H1 (cell line): ENCODE data around the gene PABPC1L. TPM values are rescaled to one million over a fixed set of nuclear protein-coding genes. Genes with fewer than 3 reads are reported as not detected.

Experiments
- BACH1 ChIP-seq: IDR thresholded peaks from 2 replicates; pipeline ENCODE4 v1.6.1; 2012; ENCODE audit warnings: low read length, improper control_type of control experiment
- EGR1 ChIP-seq: IDR thresholded peaks from 2 replicates; pipeline ENCODE4 v1.6.1; 2011; ENCODE audit warnings: low read depth, low read length, borderline replicate concordance
- EZH2 ChIP-seq: fragments of 200-600 bp; sonication (generic); IDR thresholded peaks from 2 replicates; pipeline ENCODE4 v1.7.1; 2012; ENCODE audit warnings: low read depth, mild to moderate bottlenecking, moderate library complexity, low read length, inconsistent platforms; ENCODE audit not compliant: severe bottlenecking
- KDM4A ChIP-seq: IDR thresholded peaks from one replicate; pipeline ENCODE4 v1.7.1; 2012; ENCODE audit warnings: low read depth, mild to moderate bottlenecking, moderate library complexity, low read length, inconsistent platforms; ENCODE audit not compliant: severe bottlenecking
- MAX ChIP-seq: IDR thresholded peaks from 2 replicates; pipeline ENCODE4 v1.6.1; 2012; ENCODE audit warnings: inconsistent platforms
- POLR2AphosphoS5 ChIP-seq: IDR thresholded peaks from 2 replicates; pipeline ENCODE4 v1.6.1; 2011; ENCODE audit warnings: low read depth, low read length
- POU5F1 ChIP-seq: IDR thresholded peaks from 2 replicates; pipeline ENCODE4 v1.6.1; 2011; ENCODE audit warnings: low read depth, mild to moderate bottlenecking, low read length, moderate library complexity
- RBBP5 ChIP-seq: IDR thresholded peaks from 2 replicates; pipeline ENCODE4 v1.7.1; 2012; ENCODE audit warnings: low read depth, mild to moderate bottlenecking, inconsistent platforms, low read length, moderate library complexity, borderline replicate concordance
- RNF2 ChIP-seq: fragments of 200-900, 300-1000 bp; sonication (generic); IDR thresholded peaks from 2 replicates; pipeline ENCODE4 v1.7.1; 2016; ENCODE audit warnings: borderline replicate concordance, low read depth, mild to moderate bottlenecking, antibody characterized with exemption, low read length; ENCODE audit not compliant: poor library complexity, severe bottlenecking; ENCODE audit errors: missing control alignments
- SIN3A ChIP-seq, 2 experiments: IDR thresholded peaks in 1 of 2; conservative IDR thresholded peaks in 1 of 2; 2 replicates each; pipeline ENCODE4 v1.6.1; 2011 to 2012; ENCODE audit warnings: low read length in 2 of 2, improper control_type of control experiment in 1 of 2, low read depth in 1 of 2, mild to moderate bottlenecking in 1 of 2
- TAF1 ChIP-seq: IDR thresholded peaks from 2 replicates; pipeline ENCODE4 v1.6.1; 2011; ENCODE audit warnings: mild to moderate bottlenecking, low read depth, low read length
- TCF12 ChIP-seq: IDR thresholded peaks from 2 replicates; pipeline ENCODE4 v1.6.1; 2011; ENCODE audit warnings: low read depth, mild to moderate bottlenecking, low read length
- TEAD4 ChIP-seq: IDR thresholded peaks from 2 replicates; pipeline ENCODE4 v1.6.1; 2012; ENCODE audit warnings: low read depth, low read length, inconsistent platforms, mixed read lengths
- polyA plus RNA-seq, 7 experiments: library from polyadenylated mRNA; depleted of rRNA in 3 of 7; stranded (reverse) in 5 of 7; unstranded in 2 of 7; fragments of >200 nt in 5 of 7; fragments of 200-250 nt in 2 of 7; gene quantifications; 1 replicate in 5 of 7; 2 replicates in 1 of 7; 4 replicates in 1 of 7; pipeline versions ENCODE4 v1.2.1 to v1.2.3, GENCODE V29; 2011 to 2013; ENCODE audit warnings: missing spikeins in 2 of 7, mixed read lengths in 2 of 7
- total RNA-seq: library from RNA; stranded (reverse); fragmentation: NEBNext Ultra II Directional; extraction: Animal tissue kit (Norgen Biotek cat#: 25700); gene quantifications from 2 replicates; pipeline ENCODE4 v1.2.1, GENCODE V29; 2021

Gene PABPC1L
- total and polyA plus RNA-seq, 2 of the 8 experiments (the other 6 are each of a cell fraction or from before 2014, with no cell fraction given) = 61.1 to 108 TPM

DNA sequence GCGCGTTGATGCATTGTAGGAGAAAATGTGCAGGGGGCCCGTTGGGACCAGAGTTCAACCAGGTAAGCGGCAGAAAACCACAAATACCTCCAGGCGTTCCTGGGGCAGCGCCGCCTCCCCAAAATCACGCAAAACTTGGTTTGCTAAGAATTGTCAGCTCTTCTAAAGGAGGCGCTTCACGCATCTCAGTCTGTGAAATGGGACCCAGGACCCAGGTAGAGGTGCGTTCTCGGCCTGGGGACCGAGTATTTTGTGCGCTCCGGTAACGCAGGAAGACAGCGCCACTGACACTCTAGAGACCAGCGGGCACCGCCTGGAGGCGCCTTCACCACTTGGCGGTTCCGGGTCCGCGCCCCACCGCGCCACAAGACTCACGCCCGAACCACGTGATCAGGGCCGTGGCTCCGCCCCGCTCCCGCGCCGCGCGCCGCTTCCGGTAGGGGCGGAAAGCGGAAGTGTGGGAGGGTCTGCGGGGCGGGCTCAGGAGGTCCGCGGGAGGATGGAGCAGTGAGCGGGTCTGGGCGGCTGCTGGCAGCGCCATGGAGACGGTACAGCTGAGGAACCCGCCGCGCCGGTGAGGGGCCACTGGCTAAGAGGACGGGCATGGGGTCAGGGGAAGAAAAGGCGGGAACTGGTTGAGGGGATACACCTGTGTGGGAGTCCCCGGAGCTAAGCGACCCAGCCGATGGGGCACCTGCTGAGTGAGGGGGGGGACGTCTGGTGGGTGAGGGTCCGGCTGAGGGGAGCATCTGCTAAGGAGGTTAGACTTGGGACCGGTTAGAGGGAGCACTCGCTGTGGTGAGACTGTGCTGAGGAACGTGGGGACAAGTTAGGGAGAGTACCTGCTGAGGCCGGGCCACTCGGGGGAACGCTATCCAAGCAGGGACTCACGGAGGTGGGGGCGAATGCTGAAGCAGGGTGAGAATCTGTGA is 56.4 kb downstream of the PABPC1L start, which contains the start of gene STK4 (continued):
- peak; percentile 12 to 94; a peak in 3 of 4 replicates for TF ChIP-seq SIN3A (conservative IDR thresholded peaks at IDR 0.05 in 1 of 2, IDR thresholded peaks at IDR 0.05 in 1 of 2; ENCODE audit: low read depth in 1 of 2, low read length in 2 of 2)
- TF ChIP-seq POLR2AphosphoS5 = peak; percentile 45; the same call in 1 of the 2 replicates
- TF ChIP-seq EGR1 = peak; percentile 76; the same call in 1 of the 2 replicates
- TF ChIP-seq BACH1 = no peak; the same call in 1 of the 2 replicates
- TF ChIP-seq TEAD4 = no peak
- TF ChIP-seq KDM4A = peak; percentile 99
- TF ChIP-seq MAX = peak; percentile 93
- TF ChIP-seq POU5F1 = no peak
- TF ChIP-seq TCF12 = no peak
- no peak for TF ChIP-seq RNF2
- peak; percentile 17 for TF ChIP-seq EZH2
- TF ChIP-seq TAF1 = peak; percentile 71; the same call in 1 of the 2 replicates
- TF ChIP-seq RBBP5 = peak; percentile 78
